ENCODE data around the gene GRIN2A. TPM values are rescaled to one million over a fixed set of nuclear protein-coding genes. Genes with fewer than 3 reads are reported as not detected.

The GRIN2A gene
- total RNA-seq, 1 experiment from 2014 or later = not detected

DNA sequence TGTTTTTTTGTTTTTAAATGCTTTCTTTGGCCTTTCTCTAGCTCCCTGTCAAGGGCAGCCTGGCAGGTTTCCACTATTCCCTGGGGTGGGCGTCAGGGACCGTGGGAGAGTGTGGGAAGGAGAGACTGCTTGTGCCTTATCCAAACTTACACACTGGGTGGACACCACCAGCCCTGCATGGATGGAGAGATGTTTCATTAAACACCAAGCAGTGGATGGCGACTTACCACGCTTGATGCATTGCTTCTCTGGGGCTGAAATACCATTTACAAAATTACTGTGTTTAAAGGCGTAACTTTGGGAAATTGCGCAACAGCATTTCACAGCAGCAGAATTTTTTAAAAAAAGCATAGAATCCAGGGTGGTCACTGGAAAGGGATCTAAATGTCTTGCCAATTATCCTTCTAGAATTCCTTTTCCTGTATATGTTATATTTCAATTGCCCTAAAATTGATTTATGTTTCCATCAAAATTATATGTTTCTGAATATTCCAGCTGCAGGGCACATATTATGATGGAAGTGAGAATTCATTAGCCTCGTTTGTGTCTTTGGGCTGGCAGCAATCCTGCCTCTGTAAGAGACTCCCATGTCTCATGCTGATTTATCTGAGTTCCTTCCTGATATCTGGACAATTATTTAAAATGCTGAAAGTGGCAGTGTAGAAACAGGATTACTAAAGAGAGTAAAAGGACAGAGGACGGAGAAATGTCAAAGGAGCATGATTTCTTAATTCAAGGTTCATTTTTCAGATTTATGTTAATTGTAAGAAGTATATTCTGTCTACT, 247.3 kb downstream of the GRIN2A start:
- H3K36me3 Mint-ChIP-seq (ENCODE audit: insufficient read depth, unreplicated experiment) = no peaks in the 10 kb centered on the region
- no peak for DNase-seq (ENCODE audit: unreplicated experiment)
- H3K4me3 Mint-ChIP-seq (ENCODE audit: unreplicated experiment) = no peak overlapping the region
- peaks cover 51% of the 10 kb centered on the region for H3K9me3 Mint-ChIP-seq (ENCODE audit: unreplicated experiment)
- POLR2A ChIA-PET = no interaction called here
- CTCF ChIA-PET = interaction anchor here (0.6 kb wide), 1 partner anchor 704 kb away, joined by 4 read pairs; no protein-coding TSS in a partner anchor
- BruUV-seq (replicated peaks) = no TSS peak
- H3K27ac Mint-ChIP-seq (ENCODE audit: low read depth, unreplicated experiment) = no peak overlapping the region
- H3K4me1 Mint-ChIP-seq (ENCODE audit: insufficient read depth, unreplicated experiment) = no peaks in the 10 kb centered on the region
- intact Hi-C loops (cut with micrococcal nuclease) = no loop called here
- H3K27me3 Mint-ChIP-seq (ENCODE audit: insufficient read depth, unreplicated experiment) = no peaks in the 10 kb centered on the region
- TF ChIP-seq CTCF (IDR thresholded peaks at IDR 0.05; ENCODE audit: unreplicated experiment) = no peak

DNA sequence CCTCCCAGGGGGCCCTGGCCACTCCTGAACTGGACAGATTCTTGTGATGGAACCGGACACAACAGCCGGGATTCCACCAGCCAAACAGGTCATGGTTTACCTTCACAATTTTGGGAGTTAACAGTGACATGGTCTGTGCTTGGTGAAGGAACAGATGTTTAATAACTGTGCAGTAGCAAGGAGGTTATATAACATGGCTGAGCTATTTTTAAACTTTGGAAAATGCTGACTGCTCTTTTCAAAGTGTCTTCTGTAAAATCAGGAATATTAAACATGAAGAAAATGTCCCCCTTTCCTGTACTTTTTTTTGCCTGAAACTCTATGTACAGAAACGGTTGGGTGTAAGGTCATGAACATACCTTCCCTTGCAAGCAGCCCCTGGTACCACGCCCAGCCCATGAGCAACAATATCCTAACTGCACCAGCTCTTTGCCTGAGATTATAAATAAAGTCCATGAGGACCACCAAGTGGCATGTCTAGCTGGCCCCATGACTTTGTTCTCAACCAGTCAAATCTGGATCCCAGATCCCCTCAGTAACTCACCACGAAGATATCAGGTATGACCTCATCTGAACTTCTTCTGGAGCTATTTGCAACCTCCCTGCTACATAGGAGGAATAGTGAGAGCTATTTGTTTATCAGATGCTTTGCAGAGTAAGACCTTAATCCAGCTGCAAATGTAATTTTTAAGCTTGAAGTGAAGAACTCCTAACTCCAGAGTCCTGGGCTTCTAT, 249.1 kb downstream of the GRIN2A start:
- Mint-ChIP-seq H3K4me3 (ENCODE audit: unreplicated experiment) (no peak overlapping the region), H3K9me3 (ENCODE audit: unreplicated experiment) (peaks cover 52% of the 10 kb centered on the region), H3K27ac (ENCODE audit: low read depth, unreplicated experiment) (no peak overlapping the region), H3K36me3 (ENCODE audit: insufficient read depth, unreplicated experiment) (no peaks in the 10 kb centered on the region), H3K4me1 (ENCODE audit: insufficient read depth, unreplicated experiment) (no peaks in the 10 kb centered on the region), H3K27me3 (ENCODE audit: insufficient read depth, unreplicated experiment) (no peaks in the 10 kb centered on the region)
- DNase-seq (ENCODE audit: unreplicated experiment) = no peak
- TF ChIP-seq CTCF (IDR thresholded peaks at IDR 0.05; ENCODE audit: unreplicated experiment) = no peak
- ChIA-PET POLR2A (no interaction called here), CTCF (interaction anchor here (0.6 kb wide), 1 partner anchor 153 kb away, joined by 4 read pairs; no protein-coding TSS in a partner anchor)
- intact Hi-C loops (cut with micrococcal nuclease) = no loop called here
- BruUV-seq (replicated peaks) = no TSS peak

- CTCF ChIA-PET = interaction anchor here (0.6 kb wide), 1 partner anchor 115 kb away, joined by 3 read pairs; no protein-coding TSS in a partner anchor
- no peak overlapping the region for H3K27ac Mint-ChIP-seq (ENCODE audit: low read depth, unreplicated experiment)
Measured at GRCh38 chr16:9932000-9932399, 250.2 kb downstream of the GRIN2A start.

More at GRCh38 chr16:9932000-9932399, 250.2 kb downstream of the GRIN2A start:
- Mint-ChIP-seq H3K4me3 (ENCODE audit: unreplicated experiment) (no peak overlapping the region), H3K36me3 (ENCODE audit: insufficient read depth, unreplicated experiment) (no peaks in the 10 kb centered on the region), H3K4me1 (ENCODE audit: insufficient read depth, unreplicated experiment) (no peaks in the 10 kb centered on the region), H3K27me3 (ENCODE audit: insufficient read depth, unreplicated experiment) (no peaks in the 10 kb centered on the region), H3K9me3 (ENCODE audit: unreplicated experiment) (peaks cover 43% of the 10 kb centered on the region)
- intact Hi-C loops (cut with micrococcal nuclease) = no loop called here
- TF ChIP-seq CTCF (IDR thresholded peaks at IDR 0.05; ENCODE audit: unreplicated experiment) = no peak
- POLR2A ChIA-PET = no interaction called here
- BruUV-seq (replicated peaks) = no TSS peak
- no peak for DNase-seq (ENCODE audit: unreplicated experiment)

Measured in MCF 10A (cell line).